Measurements from ENCODE around the gene ECM1. TPM values are rescaled to one million over a fixed set of nuclear protein-coding genes. Genes with fewer than 3 reads are reported as not detected.

Gene ECM1
- total RNA-seq, 1 experiment from 2014 or later, result 27.5 TPM

DNA sequence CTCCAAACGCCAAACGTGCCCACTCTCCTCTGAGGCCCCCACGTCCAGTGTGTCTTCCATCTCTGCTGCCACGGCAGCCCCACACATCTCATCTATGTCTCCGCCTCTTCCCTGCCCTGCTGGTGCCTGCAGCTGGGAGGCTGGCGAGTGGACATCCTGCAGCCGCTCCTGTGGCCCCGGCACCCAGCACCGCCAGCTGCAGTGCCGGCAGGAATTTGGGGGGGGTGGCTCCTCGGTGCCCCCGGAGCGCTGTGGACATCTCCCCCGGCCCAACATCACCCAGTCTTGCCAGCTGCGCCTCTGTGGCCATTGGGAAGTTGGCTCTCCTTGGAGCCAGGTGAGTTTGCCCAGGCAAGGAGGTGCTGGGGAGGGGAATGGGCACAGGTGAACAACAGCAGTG lies 49.9 kb downstream of the ECM1 start:
- DNase-seq (ENCODE audit: low spot score), result no peak

DNA sequence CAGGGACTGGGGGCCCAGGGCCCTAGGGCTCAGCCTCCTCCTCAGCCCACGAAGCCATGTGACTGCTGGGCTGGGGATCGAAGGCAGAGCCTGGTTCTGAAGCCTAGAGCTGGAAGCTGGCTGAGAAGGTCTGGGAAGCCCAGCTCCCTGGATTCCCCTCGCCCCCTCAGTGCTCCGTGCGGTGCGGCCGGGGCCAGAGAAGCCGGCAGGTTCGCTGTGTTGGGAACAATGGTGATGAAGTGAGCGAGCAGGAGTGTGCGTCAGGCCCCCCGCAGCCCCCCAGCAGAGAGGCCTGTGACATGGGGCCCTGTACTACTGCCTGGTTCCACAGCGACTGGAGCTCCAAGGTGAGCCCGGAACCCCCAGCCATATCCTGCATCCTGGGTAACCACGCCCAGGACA lies 50.4 kb downstream of the ECM1 start:
- DNase-seq (ENCODE audit: low spot score), result no peak

- no peak for DNase-seq (ENCODE audit: low spot score)
These were observed 51.1 kb downstream of the ECM1 start for GRCh38 chr1:150558761-150559655.

- no peak for DNase-seq (ENCODE audit: low spot score)
These were observed 51.7 kb downstream of the ECM1 start for GRCh38 chr1:150559656-150560010.

- peak; percentile 57 for DNase-seq (ENCODE audit: low spot score)
These were observed 52.1 kb downstream of the ECM1 start for GRCh38 chr1:150560011-150560438.

DNA sequence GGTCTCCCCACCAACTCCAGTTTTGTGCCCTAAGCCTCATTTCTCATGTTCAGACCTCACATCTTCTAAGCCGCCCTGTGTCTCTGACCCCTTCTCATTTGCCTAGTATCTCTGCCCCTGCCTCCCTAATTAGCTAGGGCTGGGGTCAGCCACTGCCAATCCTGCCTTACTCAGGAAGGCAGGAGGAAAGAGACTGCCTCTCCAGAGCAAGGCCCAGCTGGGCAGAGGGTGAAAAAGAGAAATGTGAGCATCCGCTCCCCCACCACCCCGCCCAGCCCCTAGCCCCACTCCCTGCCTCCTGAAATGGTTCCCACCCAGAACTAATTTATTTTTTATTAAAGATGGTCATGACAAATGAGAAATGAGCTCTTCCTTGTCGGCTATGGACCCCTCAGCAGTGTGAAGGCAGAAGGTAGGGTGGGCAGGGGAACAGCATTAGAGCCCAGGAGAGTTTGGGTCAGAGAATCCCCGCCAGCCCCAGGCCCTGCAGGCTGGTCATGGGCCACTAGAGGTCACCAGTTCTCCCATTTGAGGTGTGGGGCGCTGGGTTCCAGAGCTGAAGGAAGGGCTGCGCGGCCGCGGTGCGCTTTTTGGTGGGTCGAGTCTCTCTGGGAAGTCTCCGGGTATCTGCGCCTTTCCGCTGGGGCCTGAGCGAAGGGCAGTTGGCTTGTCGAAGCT lies 52.8 kb downstream of the ECM1 start:
- DNase-seq (ENCODE audit: low spot score), result peak; percentile 82

DNA sequence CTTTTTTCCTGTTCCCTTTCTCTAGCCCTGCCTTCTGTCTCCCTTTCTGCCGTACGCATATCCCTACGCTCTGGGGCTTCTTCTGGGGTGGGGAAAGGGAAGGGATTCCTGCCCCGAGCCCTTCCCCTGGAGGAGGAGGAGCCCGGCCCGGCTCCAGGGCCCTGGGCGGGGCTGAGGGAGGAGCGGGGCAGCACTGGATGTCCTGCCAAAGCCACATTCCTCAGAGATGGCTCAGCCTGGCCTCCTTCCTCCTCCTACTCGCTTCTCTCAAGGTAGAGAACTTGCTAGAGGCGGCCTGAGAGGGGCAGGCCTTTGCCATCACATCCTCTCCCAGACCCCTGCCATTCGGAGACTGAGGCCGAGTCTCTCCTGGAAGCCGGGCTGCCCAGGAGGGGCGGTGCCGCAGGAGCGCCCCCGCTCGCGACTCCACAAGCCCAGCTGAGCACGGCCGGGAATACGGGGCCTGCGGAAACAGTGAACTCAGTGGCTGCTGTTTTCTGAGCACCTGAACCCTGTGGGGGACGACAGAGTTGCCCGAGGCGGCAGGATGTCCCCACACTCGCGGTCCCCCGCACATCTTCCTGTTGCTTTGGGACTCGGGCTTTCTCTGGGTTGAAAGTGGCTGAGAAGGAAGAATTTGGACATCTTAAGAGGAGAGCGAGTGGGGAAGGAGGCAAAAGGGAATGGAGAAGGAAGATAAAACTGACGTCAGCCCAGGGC lies 53.5 kb downstream of the ECM1 start:
- peak; percentile 98 for DNase-seq (ENCODE audit: low spot score)

DNA sequence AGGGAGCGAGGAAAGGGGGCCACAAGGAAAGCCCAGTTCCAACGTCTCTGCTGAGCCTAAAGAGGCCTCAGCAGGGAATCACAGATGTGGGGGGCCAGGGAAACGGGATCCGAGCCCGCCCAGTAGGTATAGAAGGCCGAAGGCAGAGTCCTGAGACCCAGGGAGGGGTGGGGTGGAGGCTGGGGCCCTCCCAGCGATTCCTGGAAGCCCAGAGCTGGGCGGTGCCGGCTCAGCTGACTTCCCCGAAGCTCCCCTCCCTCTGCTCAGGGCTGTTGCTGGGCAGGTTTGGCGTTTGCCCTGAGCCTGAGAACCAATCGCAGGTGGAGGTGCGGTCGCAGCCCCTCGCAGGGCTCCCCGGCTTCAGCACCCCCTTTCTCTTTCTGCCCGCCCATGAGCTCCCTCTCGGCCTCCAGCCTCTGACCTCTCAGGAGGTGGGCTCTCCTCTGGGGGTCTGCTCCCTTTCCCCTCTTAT lies 54.1 kb downstream of the ECM1 start:
- peak; percentile 93 for DNase-seq (ENCODE audit: low spot score)

- no peak for DNase-seq (ENCODE audit: low spot score)
These were observed 54.8 kb downstream of the ECM1 start for GRCh38 chr1:150562446-150563339.

Other genes with a start within 250 kb of the ECM1 start
- gene APH1A, start 239.1 kb upstream of the ECM1 start, total RNA-seq (2014; rRNA removed; shearing (Covaris generic)), result 129 and 140 TPM in 2 replicates
- gene C1orf54, start 235.3 kb upstream of the ECM1 start, total RNA-seq (2014; rRNA removed; shearing (Covaris generic)), result 4.4 and 6.7 TPM in 2 replicates
- 8.6 and 15.6 TPM in 2 replicates for gene CIART, start 225.6 kb upstream of the ECM1 start, total RNA-seq (2014; rRNA removed; shearing (Covaris generic))
- gene MRPS21, start 214.2 kb upstream of the ECM1 start, total RNA-seq (2014; rRNA removed; shearing (Covaris generic)), result 28.2 and 36.6 TPM in 2 replicates
- 29.2 and 32.3 TPM in 2 replicates for gene PRPF3, start 186.6 kb upstream of the ECM1 start, total RNA-seq (2014; rRNA removed; shearing (Covaris generic))
- gene RPRD2, start 144.0 kb upstream of the ECM1 start, total RNA-seq (2014; rRNA removed; shearing (Covaris generic)), result 9.3 and 10.2 TPM in 2 replicates
- 8.4 and 12.8 TPM in 2 replicates for gene TARS2, start 20.7 kb upstream of the ECM1 start, total RNA-seq (2014; rRNA removed; shearing (Covaris generic))
- gene FALEC, start 7.6 kb downstream of the ECM1 start, total RNA-seq (2014; rRNA removed; shearing (Covaris generic)), result not detected in 2 replicates
- 0.80 and 1.1 TPM in 2 replicates for gene ADAMTSL4, start 41.3 kb downstream of the ECM1 start, total RNA-seq (2014; rRNA removed; shearing (Covaris generic))
- 95.2 and 98.6 TPM in 2 replicates for gene MCL1, start 71.5 kb downstream of the ECM1 start, total RNA-seq (2014; rRNA removed; shearing (Covaris generic))
- 143 and 154 TPM in 2 replicates for gene ENSA, start 121.5 kb downstream of the ECM1 start, total RNA-seq (2014; rRNA removed; shearing (Covaris generic))
- gene GOLPH3L, start 189.0 kb downstream of the ECM1 start, total RNA-seq (2014; rRNA removed; shearing (Covaris generic)), result 8.4 and 10.1 TPM in 2 replicates
- not detected in 2 replicates for gene HORMAD1, start 212.8 kb downstream of the ECM1 start, total RNA-seq (2014; rRNA removed; shearing (Covaris generic))

Measured in H4 (cell line).